Right cardiac atrium (tissue), 5 donors: ENCODE results near the gene DPYD. TPM values are rescaled to one million over a fixed set of nuclear protein-coding genes. Genes with fewer than 3 reads are reported as not detected.

Experiments
- ATAC-seq, 2 donors: fragments of 200-7000 bp; cut with Tn5 transposase; one replicate each; pipeline versions ENCODE4 v1.8.0 to v1.9.1; 2020; ENCODE audit warnings: moderate library complexity in 2 of 2, mild to moderate bottlenecking in 1 of 2
- DNase-seq, 3 donors: peaks; one replicate each; pipeline ENCODE4 v3.0.0-alpha.2; 2020
- H3K27ac ChIP-seq: one replicate; pipeline ENCODE4 v1.5.1; 2013; ENCODE audit warnings: mild to moderate bottlenecking, low read length, control low read depth, moderate library complexity
- H3K27me3 ChIP-seq: one replicate; pipeline ENCODE4 v1.6.1; 2013; ENCODE audit not compliant: control insufficient read depth, insufficient read depth
- H3K4me1 ChIP-seq: one replicate; pipeline ENCODE4 v1.6.1; 2013; ENCODE audit warnings: low read length; ENCODE audit not compliant: control insufficient read depth, insufficient read depth
- H3K4me3 ChIP-seq: one replicate; pipeline ENCODE4 v1.5.1; 2013; ENCODE audit warnings: low read length, control low read depth
- H3K9me3 ChIP-seq: one replicate; pipeline ENCODE4 v1.6.1; 2013; ENCODE audit warnings: low read length; ENCODE audit not compliant: control insufficient read depth
- WGBS: extraction: QIAGEN DNeasy Blood & Tissue Kit; methylation state at CpG from one replicate; pipeline ENCODE4 v1.1.7; 2013; 5-methylcytosine and 5-hydroxymethylcytosine counted together
- intact Hi-C, 4 donors: fragments of 100-400 bp; cut with DNase I; formaldehyde crosslinking; loops; one replicate each; pipeline versions ENCODE4 v1.11.0 to v1.14.0; 2022 to 2023
- polyA plus RNA-seq: library from polyadenylated mRNA; stranded (reverse); fragments of 200-250 nt; gene quantifications from one replicate; pipeline ENCODE4 v1.2.3, GENCODE V29; 2013
- total RNA-seq, 4 donors: library from RNA; stranded (reverse); fragmentation: NEBNext Ultra II Directional; extraction: Animal tissue kit (Norgen Biotek cat#: 25700); gene quantifications; one replicate each; pipeline ENCODE4 v1.2.1, GENCODE V29; 2021
- donor health status: healthy with polysubstance abuse.
- donor health status: DM: no; HTN: yes; CAD: no.
- donor health status: DM: no; HTN: no; CAD: no.
- donor health status: DM: no; HTN: yes; CAD: no; lungs with severe emphysema.
- donor health status: DM: yes; HTN: yes; CAD: no.

The DPYD gene
- total and polyA plus RNA-seq, 5 donors, result 5.2 to 15.7 (median 15.4) TPM

GRCh38 chr1:97906567-97907241, 14.1 kb downstream of the DPYD start:
- Histone ChIP-seq H3K4me1 (peaks cover 7% of the 10 kb centered on the region), H3K27ac (no peak overlapping the region), H3K4me3 (no peak overlapping the region), H3K9me3 (no peaks in the 10 kb centered on the region), H3K27me3 (no peaks in the 10 kb centered on the region)
- peak in 2 of 3 donors; percentile 64 to 78 for DNase-seq
- WGBS, result 58% methylated on average over 7 of the region's 7 CpGs
- intact Hi-C loops, result no loop called here
- peak; percentile 90 for ATAC-seq

GRCh38 chr1:97905141-97905940, 15.5 kb downstream of the DPYD start:
- Histone ChIP-seq H3K9me3 (no peaks in the 10 kb centered on the region), H3K27ac (no peak overlapping the region), H3K4me1 (peaks cover 7% of the 10 kb centered on the region), H3K4me3 (no peak overlapping the region), H3K27me3 (no peaks in the 10 kb centered on the region)
- DNase-seq (no peak), ATAC-seq (no peak)
- intact Hi-C loops, result no loop called here
- 83% methylated on average over 6 of the region's 6 CpGs for WGBS

GRCh38 chr1:97904534-97904933, 16.3 kb downstream of the DPYD start:
- H3K27me3 ChIP-seq, result no peaks in the 10 kb centered on the region
- H3K4me3 ChIP-seq, result no peak overlapping the region
- H3K9me3 ChIP-seq, result no peaks in the 10 kb centered on the region
- peaks cover 7% of the 10 kb centered on the region for H3K4me1 ChIP-seq
- intact Hi-C loops, result no loop called here
- no peak for ATAC-seq
- no peak for DNase-seq
- H3K27ac ChIP-seq, result no peak overlapping the region

- Histone ChIP-seq H3K27me3 (no peaks in the 10 kb centered on the region), H3K27ac (no peak overlapping the region), H3K9me3 (no peaks in the 10 kb centered on the region), H3K4me3 (no peak overlapping the region), H3K4me1 (peaks cover 7% of the 10 kb centered on the region)
- 37% methylated on average over 1 of the region's 1 CpG for WGBS
- DNase-seq (no peak), ATAC-seq (no peak)
- intact Hi-C loops, result no loop called here
These were observed 17.2 kb downstream of the DPYD start for GRCh38 chr1:97903626-97904025.

DNA sequence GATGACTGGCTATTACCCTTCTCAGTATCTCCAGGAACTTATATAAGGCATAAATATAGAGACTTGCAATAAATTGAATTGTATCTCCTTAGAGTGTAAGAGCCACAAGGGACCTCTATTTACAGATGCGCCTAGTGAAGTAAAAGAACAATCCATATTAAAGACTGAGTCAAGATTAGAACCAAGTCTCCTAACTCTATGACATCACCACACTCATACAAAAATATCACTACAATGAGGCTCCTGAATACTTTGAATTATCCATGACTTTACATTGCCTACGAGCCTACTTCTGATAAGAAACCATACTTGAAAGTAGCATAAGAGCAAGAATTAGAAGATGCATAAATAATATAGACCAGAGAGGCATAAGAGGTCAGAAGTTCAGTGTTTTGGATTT, 18.8 kb downstream of the DPYD start:
- no peaks in the 10 kb centered on the region for H3K27me3 ChIP-seq
- WGBS, result 74% methylated on average over 2 of the region's 2 CpGs
- intact Hi-C loops, result no loop called here
- ATAC-seq, result no peak
- H3K27ac ChIP-seq, result no peak overlapping the region
- H3K4me1 ChIP-seq, result peaks cover 4% of the 10 kb centered on the region
- no peak overlapping the region for H3K4me3 ChIP-seq
- DNase-seq, result no peak
- H3K9me3 ChIP-seq, result no peaks in the 10 kb centered on the region

- WGBS, result 58% methylated on average over 2 of the region's 2 CpGs
- DNase-seq (no peak), ATAC-seq (peak; percentile 65 to 78)
- Histone ChIP-seq H3K4me1 (peaks cover 4% of the 10 kb centered on the region), H3K4me3 (peak overlapping the region; percentile 40), H3K27ac (no peak overlapping the region), H3K27me3 (no peaks in the 10 kb centered on the region), H3K9me3 (no peaks in the 10 kb centered on the region)
- intact Hi-C loops, result no loop called here
These were observed 19.7 kb downstream of the DPYD start for GRCh38 chr1:97901017-97901658.

DNA sequence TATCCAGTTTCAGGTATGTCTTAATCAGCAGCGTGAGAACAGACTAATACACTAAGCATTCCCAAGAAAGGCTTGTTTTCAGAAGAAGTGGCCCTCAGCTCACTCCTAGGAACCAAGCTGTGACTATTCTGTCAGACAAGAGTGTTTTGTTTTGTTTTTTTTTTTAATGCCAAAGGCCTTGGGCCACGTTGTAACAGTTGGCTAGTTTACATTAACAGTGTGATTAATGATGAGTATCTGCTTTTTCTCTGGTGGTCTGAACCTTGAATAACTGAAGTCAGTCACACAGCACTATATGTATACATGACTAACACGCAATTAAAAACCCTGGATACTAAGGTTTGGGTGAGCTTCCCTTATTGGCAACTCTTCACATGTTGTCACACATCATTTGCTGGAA, 21.9 kb downstream of the DPYD start:
- Histone ChIP-seq H3K4me1 (peaks cover 2% of the 10 kb centered on the region), H3K27ac (no peak overlapping the region), H3K4me3 (no peak overlapping the region), H3K27me3 (no peaks in the 10 kb centered on the region), H3K9me3 (no peaks in the 10 kb centered on the region)
- intact Hi-C loops, result no loop called here
- no peak for DNase-seq
- no peak for ATAC-seq
- 72% methylated on average over 3 of the region's 3 CpGs for WGBS

GRCh38 chr1:97895278-97895677, 25.6 kb downstream of the DPYD start:
- no peaks in the 10 kb centered on the region for H3K9me3 ChIP-seq
- no peaks in the 10 kb centered on the region for H3K27me3 ChIP-seq
- DNase-seq (no peak), ATAC-seq (no peak)
- no peak overlapping the region for H3K27ac ChIP-seq
- intact Hi-C loops, result no loop called here
- no peak overlapping the region for H3K4me3 ChIP-seq
- H3K4me1 ChIP-seq, result no peaks in the 10 kb centered on the region
- 94% methylated on average over 1 of the region's 1 CpG for WGBS

- Histone ChIP-seq H3K9me3 (no peaks in the 10 kb centered on the region), H3K27me3 (no peaks in the 10 kb centered on the region), H3K4me1 (no peaks in the 10 kb centered on the region), H3K4me3 (no peak overlapping the region), H3K27ac (no peak overlapping the region)
- DNase-seq, result no peak
- no peak for ATAC-seq
- intact Hi-C loops, result no loop called here
These were observed 27.0 kb downstream of the DPYD start for GRCh38 chr1:97893844-97894243.

DNA sequence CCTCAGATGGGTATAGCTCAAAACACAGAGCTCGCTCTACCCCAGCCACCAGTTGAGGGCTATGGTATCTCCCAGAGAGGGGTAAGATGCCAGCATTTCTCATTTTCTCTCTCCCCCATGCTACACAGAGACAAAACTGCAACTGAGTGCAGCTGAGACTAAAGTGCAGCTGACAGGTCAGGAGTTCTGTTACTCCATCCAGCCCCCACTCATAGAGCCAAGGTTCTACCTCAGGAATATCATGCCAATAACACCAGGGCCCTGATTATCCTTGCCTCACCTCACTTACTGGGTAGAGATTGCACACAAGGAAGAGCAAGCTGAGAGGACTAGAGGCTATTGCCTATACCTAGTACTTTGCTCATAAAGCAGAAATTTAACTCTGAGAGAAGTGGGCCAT, 34.6 kb downstream of the DPYD start:
- no peaks in the 10 kb centered on the region for H3K27me3 ChIP-seq
- WGBS, result 100% methylated on average over 1 of the region's 1 CpG
- ATAC-seq (no peak), DNase-seq (peak in 1 of 3 donors; percentile 7)
- intact Hi-C loops, result no loop called here
- H3K27ac ChIP-seq, result no peak overlapping the region
- H3K4me1 ChIP-seq, result peaks cover 4% of the 10 kb centered on the region
- H3K9me3 ChIP-seq, result no peaks in the 10 kb centered on the region
- H3K4me3 ChIP-seq, result no peak overlapping the region

DNA sequence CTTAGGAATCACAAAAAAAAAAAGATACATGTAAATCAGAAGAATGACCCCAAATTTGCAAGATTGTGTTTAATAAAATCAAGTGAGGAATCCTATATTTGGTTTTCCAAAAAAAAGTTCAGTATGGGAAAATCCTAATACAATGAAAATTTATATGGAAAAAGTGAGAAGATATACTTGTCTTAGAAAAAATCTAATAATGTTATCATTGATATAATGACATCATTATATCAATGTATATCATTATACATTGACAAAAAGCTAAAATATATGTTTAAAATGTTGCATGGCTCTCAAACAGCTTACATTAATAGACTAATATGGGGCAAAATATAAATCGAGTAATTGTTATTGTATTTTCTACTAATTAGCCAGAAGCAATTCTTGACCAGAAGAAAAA, 37.0 kb downstream of the DPYD start:
- DNase-seq, result no peak
- 89% methylated on average over 1 of the region's 1 CpG for WGBS
- intact Hi-C loops, result no loop called here
- Histone ChIP-seq H3K27me3 (no peaks in the 10 kb centered on the region), H3K4me1 (peaks cover 4% of the 10 kb centered on the region), H3K9me3 (no peaks in the 10 kb centered on the region), H3K27ac (no peak overlapping the region), H3K4me3 (no peak overlapping the region)
- no peak for ATAC-seq
